Measurements from ENCODE around the gene CCDC85C.

- TF ChIP-seq ZBTB7A (IDR thresholded peaks at IDR 0.05; ENCODE audit: low read depth) (no peak), EP300 (IDR thresholded peaks at IDR 0.05; ENCODE audit: borderline replicate concordance) (no peak), NFIC (IDR thresholded peaks at IDR 0.05) (no peak), RAD21 (IDR thresholded peaks at IDR 0.05; ENCODE audit: low read depth) (no peak), CEBPB (IDR thresholded peaks at IDR 0.05) (no peak), YY1 (IDR thresholded peaks at IDR 0.05; ENCODE audit: low read depth) (no peak), TAF1 (IDR thresholded peaks at IDR 0.05; ENCODE audit: low read depth) (no peak), CREB1 (IDR thresholded peaks at IDR 0.05; ENCODE audit: low read depth) (no peak), EGR1 (IDR thresholded peaks at IDR 0.05) (no peak), TEAD4 (IDR thresholded peaks at IDR 0.05) (no peak), TCF12 (IDR thresholded peaks at IDR 0.05; ENCODE audit: low read depth) (no peak)
- TF ChIP-seq, protein P1, sequence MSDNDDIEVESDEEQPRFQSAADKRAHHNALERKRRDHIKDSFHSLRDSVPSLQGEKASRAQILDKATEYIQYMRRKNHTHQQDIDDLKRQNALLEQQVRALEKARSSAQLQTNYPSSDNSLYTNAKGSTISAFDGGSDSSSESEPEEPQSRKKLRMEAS (IDR thresholded peaks at IDR 0.05) = no peak
- TF ChIP-seq, protein P2, sequence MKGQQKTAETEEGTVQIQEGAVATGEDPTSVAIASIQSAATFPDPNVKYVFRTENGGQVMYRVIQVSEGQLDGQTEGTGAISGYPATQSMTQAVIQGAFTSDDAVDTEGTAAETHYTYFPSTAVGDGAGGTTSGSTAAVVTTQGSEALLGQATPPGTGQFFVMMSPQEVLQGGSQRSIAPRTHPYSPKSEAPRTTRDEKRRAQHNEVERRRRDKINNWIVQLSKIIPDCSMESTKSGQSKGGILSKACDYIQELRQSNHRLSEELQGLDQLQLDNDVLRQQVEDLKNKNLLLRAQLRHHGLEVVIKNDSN (IDR thresholded peaks at IDR 0.05) = no peak
- TF ChIP-seq, protein P3, sequence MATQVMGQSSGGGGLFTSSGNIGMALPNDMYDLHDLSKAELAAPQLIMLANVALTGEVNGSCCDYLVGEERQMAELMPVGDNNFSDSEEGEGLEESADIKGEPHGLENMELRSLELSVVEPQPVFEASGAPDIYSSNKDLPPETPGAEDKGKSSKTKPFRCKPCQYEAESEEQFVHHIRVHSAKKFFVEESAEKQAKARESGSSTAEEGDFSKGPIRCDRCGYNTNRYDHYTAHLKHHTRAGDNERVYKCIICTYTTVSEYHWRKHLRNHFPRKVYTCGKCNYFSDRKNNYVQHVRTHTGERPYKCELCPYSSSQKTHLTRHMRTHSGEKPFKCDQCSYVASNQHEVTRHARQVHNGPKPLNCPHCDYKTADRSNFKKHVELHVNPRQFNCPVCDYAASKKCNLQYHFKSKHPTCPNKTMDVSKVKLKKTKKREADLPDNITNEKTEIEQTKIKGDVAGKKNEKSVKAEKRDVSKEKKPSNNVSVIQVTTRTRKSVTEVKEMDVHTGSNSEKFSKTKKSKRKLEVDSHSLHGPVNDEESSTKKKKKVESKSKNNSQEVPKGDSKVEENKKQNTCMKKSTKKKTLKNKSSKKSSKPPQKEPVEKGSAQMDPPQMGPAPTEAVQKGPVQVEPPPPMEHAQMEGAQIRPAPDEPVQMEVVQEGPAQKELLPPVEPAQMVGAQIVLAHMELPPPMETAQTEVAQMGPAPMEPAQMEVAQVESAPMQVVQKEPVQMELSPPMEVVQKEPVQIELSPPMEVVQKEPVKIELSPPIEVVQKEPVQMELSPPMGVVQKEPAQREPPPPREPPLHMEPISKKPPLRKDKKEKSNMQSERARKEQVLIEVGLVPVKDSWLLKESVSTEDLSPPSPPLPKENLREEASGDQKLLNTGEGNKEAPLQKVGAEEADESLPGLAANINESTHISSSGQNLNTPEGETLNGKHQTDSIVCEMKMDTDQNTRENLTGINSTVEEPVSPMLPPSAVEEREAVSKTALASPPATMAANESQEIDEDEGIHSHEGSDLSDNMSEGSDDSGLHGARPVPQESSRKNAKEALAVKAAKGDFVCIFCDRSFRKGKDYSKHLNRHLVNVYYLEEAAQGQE (IDR thresholded peaks at IDR 0.05; ENCODE audit: low read depth) = no peak
Observed at GRCh38 chr14:99584823-99585222, 19.2 kb downstream of the CCDC85C start.
